ENCODE measurements around the gene BRIP1. TPM values are rescaled to one million over a fixed set of nuclear protein-coding genes. Genes with fewer than 3 reads are reported as not detected.

The BRIP1 gene
- total RNA-seq, 1 donor from 2014 or later, result 66.4 TPM

DNA sequence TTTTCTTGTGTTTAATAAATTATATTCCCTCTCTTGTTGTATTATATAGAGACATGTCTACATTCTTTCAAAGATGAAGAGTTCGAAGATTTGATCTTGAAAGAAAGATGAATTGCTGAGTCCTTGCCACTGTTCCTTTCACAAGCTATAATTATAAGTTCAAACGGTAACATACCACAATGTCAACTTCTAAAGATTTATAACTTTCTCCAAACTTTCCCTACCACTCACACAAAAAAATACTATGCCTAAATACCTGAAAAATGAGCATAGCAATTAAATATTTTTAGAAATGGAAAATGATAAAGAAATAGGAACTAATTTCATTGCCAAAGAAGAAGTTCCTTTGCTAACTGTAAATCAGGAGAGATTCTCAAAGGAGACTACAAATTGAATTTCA is 50.6 kb downstream of the BRIP1 start:
- Mint-ChIP-seq H3K4me3 (no peak overlapping the region), H3K36me3 (peaks cover 8% of the 10 kb centered on the region), H3K27me3 (ENCODE audit: insufficient read depth, low read depth) (no peaks in the 10 kb centered on the region), H3K9me3 (no peaks in the 10 kb centered on the region), H3K27ac (no peak overlapping the region), H3K4me1 (peaks cover 5% of the 10 kb centered on the region)
- no peak overlapping the region for H3K4me3 ChIP-seq
- no peak overlapping the region for H3K27ac ChIP-seq
- no peaks in the 10 kb centered on the region for H3K4me1 ChIP-seq
- H2AFZ ChIP-seq (replicated peaks), result no peak overlapping the region
- TF ChIP-seq, protein P1, sequence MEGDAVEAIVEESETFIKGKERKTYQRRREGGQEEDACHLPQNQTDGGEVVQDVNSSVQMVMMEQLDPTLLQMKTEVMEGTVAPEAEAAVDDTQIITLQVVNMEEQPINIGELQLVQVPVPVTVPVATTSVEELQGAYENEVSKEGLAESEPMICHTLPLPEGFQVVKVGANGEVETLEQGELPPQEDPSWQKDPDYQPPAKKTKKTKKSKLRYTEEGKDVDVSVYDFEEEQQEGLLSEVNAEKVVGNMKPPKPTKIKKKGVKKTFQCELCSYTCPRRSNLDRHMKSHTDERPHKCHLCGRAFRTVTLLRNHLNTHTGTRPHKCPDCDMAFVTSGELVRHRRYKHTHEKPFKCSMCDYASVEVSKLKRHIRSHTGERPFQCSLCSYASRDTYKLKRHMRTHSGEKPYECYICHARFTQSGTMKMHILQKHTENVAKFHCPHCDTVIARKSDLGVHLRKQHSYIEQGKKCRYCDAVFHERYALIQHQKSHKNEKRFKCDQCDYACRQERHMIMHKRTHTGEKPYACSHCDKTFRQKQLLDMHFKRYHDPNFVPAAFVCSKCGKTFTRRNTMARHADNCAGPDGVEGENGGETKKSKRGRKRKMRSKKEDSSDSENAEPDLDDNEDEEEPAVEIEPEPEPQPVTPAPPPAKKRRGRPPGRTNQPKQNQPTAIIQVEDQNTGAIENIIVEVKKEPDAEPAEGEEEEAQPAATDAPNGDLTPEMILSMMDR (IDR thresholded peaks at IDR 0.05), result no peak
- TF ChIP-seq EZH2phosphoT487 (IDR thresholded peaks at IDR 0.05) (no peak), EZH2 (IDR thresholded peaks at IDR 0.05) (no peak)
- H3K27me3 ChIP-seq, result no peaks in the 10 kb centered on the region
- no peak overlapping the region for H3K9ac ChIP-seq
- H3K9me3 ChIP-seq (ENCODE audit: low read depth), result no peaks in the 10 kb centered on the region
- no peak overlapping the region for H3K4me2 ChIP-seq
- no peak for DNase-seq (ENCODE audit: low spot score)
- H3K79me2 ChIP-seq (ENCODE audit: low read depth), result no peaks in the 10 kb centered on the region
- no peaks in the 10 kb centered on the region for H3F3A ChIP-seq (ENCODE audit: low read depth)
- H3K36me3 ChIP-seq, result peaks cover 11% of the 10 kb centered on the region
- H4K20me1 ChIP-seq (ENCODE audit: low read depth), result no peaks in the 10 kb centered on the region

DNA sequence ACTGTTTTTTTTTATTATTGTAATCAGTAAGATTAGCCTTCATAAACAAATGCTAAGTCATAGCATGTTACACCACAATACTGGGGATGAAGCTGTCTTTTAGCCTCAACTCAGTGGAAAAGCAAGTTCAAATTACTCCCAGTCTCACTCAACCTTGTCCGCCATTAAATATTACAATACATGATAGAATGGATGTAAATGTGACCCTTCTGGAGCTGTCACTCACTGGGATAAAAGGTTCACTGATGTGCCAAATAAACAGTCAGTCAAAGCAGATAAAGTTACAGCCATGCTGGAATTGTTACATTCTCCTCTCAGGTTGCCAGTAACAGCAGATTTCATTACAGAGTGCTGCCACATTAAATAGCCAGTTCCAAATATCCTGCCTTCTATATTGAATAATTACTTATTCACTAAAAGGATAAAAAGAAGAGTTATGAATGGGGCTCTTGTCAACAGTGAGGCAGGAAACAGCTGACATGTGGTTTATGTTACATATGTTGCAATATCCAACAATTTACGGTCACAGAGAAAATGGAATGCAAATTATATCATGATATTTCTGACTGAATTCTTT is 53.4 kb downstream of the BRIP1 start:
- no peak overlapping the region for H3K4me2 ChIP-seq

DNA sequence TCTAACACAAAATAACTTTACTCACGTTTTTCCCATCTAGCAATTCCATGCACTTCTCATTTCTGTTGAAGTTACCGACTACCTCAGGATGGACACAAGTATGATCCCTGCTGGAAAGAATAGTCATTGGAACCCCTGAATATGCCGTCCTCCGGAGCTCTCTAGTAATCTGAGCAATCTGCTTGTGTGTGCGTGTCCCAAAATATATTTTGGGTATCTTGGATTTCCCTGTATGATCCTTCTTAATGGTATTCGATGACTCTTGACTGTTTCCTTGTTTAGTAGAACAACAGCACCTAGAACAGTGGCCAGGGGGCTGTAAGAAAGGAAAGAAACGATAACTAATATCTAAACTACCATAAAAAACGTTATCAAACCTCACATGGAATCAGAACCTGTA is 54.9 kb downstream of the BRIP1 start:
- Histone ChIP-seq H3K79me2 (ENCODE audit: low read depth) (no peaks in the 10 kb centered on the region), H3K27me3 (no peaks in the 10 kb centered on the region), H3K4me2 (no peak overlapping the region), H3K4me3 (no peak overlapping the region), H2AFZ (replicated peaks) (no peak overlapping the region), H3K9me3 (ENCODE audit: low read depth) (no peaks in the 10 kb centered on the region), H3F3A (ENCODE audit: low read depth) (no peaks in the 10 kb centered on the region), H4K20me1 (ENCODE audit: low read depth) (no peaks in the 10 kb centered on the region), H3K36me3 (peaks cover 11% of the 10 kb centered on the region), H3K27ac (no peak overlapping the region), H3K4me1 (no peaks in the 10 kb centered on the region), H3K9ac (no peak overlapping the region)
- no peak overlapping the region for H3K27ac Mint-ChIP-seq
- peaks cover 4% of the 10 kb centered on the region for H3K36me3 Mint-ChIP-seq
- H3K9me3 Mint-ChIP-seq, result no peaks in the 10 kb centered on the region
- no peaks in the 10 kb centered on the region for H3K27me3 Mint-ChIP-seq (ENCODE audit: insufficient read depth, low read depth)
- DNase-seq (ENCODE audit: low spot score), result no peak
- TF ChIP-seq, protein P1 (IDR thresholded peaks at IDR 0.05), result no peak
- TF ChIP-seq EZH2phosphoT487 (IDR thresholded peaks at IDR 0.05) (no peak), EZH2 (IDR thresholded peaks at IDR 0.05) (no peak)
- H3K4me1 Mint-ChIP-seq, result peaks cover 7% of the 10 kb centered on the region
- H3K4me3 Mint-ChIP-seq, result no peak overlapping the region

More for the DNA sequence above, 53.4 kb downstream of the BRIP1 start:
- no peaks in the 10 kb centered on the region for H3K27me3 ChIP-seq
- H3K4me3 ChIP-seq, result no peak overlapping the region
- H3K27ac Mint-ChIP-seq, result no peak overlapping the region
- H3F3A ChIP-seq (ENCODE audit: low read depth), result no peaks in the 10 kb centered on the region
- peaks cover 11% of the 10 kb centered on the region for H3K36me3 ChIP-seq
- DNase-seq (ENCODE audit: low spot score), result no peak
- H3K27ac ChIP-seq, result no peak overlapping the region
- no peak overlapping the region for H3K9ac ChIP-seq
- H4K20me1 ChIP-seq (ENCODE audit: low read depth), result no peaks in the 10 kb centered on the region
- no peaks in the 10 kb centered on the region for H3K4me1 ChIP-seq
- no peak for TF ChIP-seq EZH2phosphoT487 (IDR thresholded peaks at IDR 0.05)
- H3K36me3 Mint-ChIP-seq, result peaks cover 8% of the 10 kb centered on the region
- H3K27me3 Mint-ChIP-seq (ENCODE audit: insufficient read depth, low read depth), result no peaks in the 10 kb centered on the region
- H3K4me1 Mint-ChIP-seq, result peaks cover 7% of the 10 kb centered on the region
- no peak overlapping the region for H3K4me3 Mint-ChIP-seq
- H2AFZ ChIP-seq (replicated peaks), result no peak overlapping the region
- no peaks in the 10 kb centered on the region for H3K79me2 ChIP-seq (ENCODE audit: low read depth)
- no peaks in the 10 kb centered on the region for H3K9me3 ChIP-seq (ENCODE audit: low read depth)
- H3K9me3 Mint-ChIP-seq, result no peaks in the 10 kb centered on the region

DNA sequence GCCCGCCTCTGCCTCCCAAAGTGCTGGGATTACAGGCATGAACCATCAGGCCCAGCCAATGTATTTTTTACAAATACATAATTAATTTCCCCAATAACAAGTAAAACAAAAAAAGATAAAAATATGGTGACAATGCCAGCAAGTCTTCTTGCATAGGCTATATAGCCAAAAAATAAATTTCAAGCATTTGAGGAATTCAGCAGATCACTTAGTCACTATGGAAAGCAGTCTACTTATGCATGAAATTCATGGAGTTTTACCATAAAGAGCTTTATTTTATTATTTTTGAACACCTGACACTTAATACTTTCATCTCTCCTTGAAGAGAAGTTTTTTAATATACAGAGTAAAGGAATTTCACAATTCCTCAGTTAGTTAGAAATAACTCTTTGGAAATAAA is 56.4 kb downstream of the BRIP1 start:
- H3K4me1 ChIP-seq, result no peaks in the 10 kb centered on the region
- H3K27me3 ChIP-seq, result no peaks in the 10 kb centered on the region
- no peak overlapping the region for H2AFZ ChIP-seq (replicated peaks)
- DNase-seq (ENCODE audit: low spot score), result no peak
- no peaks in the 10 kb centered on the region for H3K9me3 ChIP-seq (ENCODE audit: low read depth)
- no peaks in the 10 kb centered on the region for H3K9me3 Mint-ChIP-seq
- H3F3A ChIP-seq (ENCODE audit: low read depth), result no peaks in the 10 kb centered on the region
- H4K20me1 ChIP-seq (ENCODE audit: low read depth), result no peaks in the 10 kb centered on the region
- H3K27ac ChIP-seq, result no peak overlapping the region
- TF ChIP-seq, protein P1 (IDR thresholded peaks at IDR 0.05), result no peak
- TF ChIP-seq EZH2phosphoT487 (IDR thresholded peaks at IDR 0.05), result no peak
- H3K27ac Mint-ChIP-seq, result no peak overlapping the region
- no peak overlapping the region for H3K4me3 ChIP-seq
- H3K4me3 Mint-ChIP-seq, result no peak overlapping the region
- H3K36me3 Mint-ChIP-seq, result peaks cover 4% of the 10 kb centered on the region
- H3K79me2 ChIP-seq (ENCODE audit: low read depth), result no peaks in the 10 kb centered on the region
- H3K4me2 ChIP-seq, result no peak overlapping the region
- H3K9ac ChIP-seq, result no peak overlapping the region
- no peaks in the 10 kb centered on the region for H3K27me3 Mint-ChIP-seq (ENCODE audit: insufficient read depth, low read depth)
- H3K36me3 ChIP-seq, result peaks cover 11% of the 10 kb centered on the region
- peaks cover 7% of the 10 kb centered on the region for H3K4me1 Mint-ChIP-seq
